H54 (cell line): ENCODE data around the gene FAM153A.
"Not testable (repeated sequence)": the region's sequence is repeated elsewhere in the genome, so short reads cannot be mapped to it uniquely, and the experiment has no call there.

Source experiments
- DNase-seq: peaks from one replicate; pipeline ENCODE4 v3.0.0; 2011; ENCODE audit warnings: low spot score, mixed read lengths; ENCODE audit not compliant: insufficient read length
- FAIRE-seq: peaks from 3 replicates; lab custom pipeline; 2011; peaks lifted over from hg19 to GRCh38; lab: Jason Lieb, UNC

The FAM153A gene

DNA sequence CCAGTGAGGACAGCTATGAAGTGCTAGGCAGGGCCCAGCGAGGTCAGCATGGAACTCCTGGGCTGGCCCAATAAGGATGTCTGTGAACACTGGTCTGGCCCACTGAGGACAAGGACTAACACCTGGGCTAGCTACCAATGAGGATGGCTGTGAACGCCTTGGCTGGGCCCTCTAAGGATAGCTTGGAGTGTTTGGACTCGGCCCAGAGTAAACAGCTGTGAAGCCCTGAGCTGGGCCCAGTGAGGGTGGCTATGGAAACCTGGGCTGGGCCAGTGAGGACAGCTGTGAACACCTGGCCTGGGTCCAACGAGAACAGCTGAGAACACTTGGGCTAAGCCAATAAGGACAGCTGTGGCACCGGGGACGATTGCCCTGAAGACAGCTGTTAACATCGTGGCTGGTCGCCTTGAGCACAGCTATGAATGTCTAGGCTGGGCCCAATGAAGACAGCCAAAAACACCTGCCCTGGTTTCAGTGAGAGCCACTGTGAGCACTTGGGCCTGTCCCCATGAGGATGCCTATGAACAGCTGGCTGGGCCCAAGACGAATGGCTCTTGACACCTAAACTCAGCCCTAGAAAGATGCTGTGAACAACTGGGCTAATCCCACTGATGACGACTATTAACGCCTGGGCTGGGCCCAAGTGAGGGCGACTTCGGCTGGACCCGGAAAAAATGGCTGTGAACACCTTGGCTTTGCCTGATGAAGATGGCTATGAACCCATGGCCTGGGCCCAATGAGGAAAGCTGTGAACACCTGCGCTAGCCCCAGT is 18.8 kb downstream of the FAM153A start:
- not testable (repeated sequence) for FAIRE-seq, DNase-seq

DNA sequence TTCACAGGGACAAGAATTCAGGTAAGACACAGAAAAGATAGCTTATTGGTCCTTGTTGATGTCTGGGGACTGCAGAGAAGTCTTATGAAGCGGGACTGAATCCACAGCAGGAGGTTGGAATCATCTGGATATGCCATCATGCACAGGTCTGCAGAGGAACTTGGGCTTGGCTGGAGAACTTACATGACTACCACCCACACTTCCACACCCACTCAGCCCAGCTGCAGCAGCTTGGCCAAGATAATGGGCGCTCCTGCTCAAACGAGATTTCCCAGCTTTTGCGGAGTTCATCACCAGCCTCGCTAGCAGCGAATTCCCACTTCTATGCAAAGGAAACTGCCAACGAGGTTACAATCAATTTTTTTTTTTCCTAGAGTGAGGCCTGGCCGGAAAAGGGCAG is 21.7 kb downstream of the FAM153A start:
- FAIRE-seq, DNase-seq: not testable (repeated sequence)

DNA sequence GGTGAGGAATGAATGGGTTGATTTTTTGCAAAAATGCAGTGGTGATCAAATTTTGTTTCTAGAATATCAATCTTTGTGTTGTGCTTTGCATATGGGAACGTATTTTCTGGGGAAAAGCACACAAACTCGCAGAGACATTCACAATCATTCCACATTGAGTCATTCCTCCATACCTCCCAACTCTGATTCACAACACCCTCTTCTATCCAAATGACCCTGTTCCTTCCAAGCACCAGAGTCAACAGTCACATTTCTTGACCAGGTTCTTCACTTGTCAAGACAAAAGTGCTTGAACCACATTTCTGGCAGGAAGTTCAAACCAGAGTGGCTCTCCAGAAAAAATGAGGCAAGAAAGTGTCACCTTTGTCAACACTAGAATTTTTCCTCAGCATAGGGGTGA is 35.3 kb downstream of the FAM153A start:
- FAIRE-seq, DNase-seq: not testable (repeated sequence)

DNA sequence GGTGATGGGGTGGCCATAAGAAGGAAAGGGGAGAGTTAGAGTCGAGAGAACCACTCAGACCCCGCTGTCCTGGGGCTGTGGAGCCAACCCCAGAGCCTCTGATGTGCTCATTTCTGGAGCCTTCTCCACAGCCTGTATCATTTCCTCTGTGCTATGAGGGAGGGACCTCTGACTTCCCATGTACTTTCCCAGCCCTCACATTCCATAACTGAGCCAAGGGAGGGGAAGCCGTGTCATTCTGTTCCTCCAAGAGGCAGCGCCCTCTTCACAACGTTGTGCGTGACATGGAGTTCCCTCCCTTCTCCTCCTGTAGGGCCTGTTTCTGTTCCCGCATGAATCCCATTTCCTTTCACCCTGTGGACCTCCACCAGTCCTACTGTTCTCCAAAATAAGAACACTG is 57.8 kb downstream of the FAM153A start:
- not testable (repeated sequence) for FAIRE-seq, DNase-seq

DNA sequence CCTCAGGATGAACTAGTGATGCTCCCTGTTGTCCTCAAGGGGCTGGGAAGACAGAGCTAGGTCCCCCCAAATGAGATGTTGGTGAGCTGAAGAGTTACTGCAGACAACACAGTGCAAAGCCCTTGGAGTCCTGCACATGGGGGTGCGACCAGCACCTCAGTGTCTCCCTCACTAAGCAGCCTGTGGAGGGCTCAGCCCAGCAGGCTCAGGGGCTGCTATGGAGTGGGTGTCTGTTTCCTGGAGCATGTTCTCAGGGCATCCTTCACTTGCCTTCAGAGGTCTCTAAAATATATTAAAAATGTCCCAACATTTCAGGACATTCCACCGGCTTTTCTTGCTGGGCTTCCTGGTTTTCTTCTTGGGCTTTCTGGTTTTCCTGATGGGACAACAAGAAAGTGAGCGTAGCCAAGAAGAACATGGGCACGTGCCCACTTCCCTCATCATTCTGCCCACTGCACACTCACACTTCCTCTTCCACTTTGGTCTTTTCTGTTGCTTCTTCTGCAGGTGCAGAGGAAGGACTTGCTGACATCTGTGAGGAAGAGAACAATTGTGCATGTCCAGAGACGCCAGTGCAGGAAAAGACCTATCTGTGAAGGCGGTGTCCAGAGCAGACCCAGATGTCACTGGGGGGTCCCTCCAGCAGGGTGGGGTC is 58.7 kb downstream of the FAM153A start:
- not testable (repeated sequence) for DNase-seq, FAIRE-seq

DNA sequence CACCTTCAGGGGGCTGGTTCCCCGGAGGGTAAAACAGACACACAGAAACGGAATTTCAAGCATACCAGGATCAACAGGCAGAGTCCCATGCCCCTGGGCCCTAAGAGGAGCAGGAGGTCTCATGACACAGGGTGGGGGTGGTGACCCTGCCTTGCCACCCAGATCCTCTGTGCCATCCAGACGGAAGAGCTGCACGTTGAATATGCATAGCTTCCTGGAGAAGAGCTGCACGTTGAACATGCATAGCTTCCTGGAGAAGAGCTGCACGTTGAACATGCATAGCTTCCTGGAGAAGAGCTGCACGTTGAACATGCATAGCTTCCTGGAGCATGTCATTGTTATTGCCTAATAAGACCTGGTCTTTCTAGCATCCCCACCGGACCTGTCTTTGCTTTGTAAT is 59.9 kb downstream of the FAM153A start:
- DNase-seq, FAIRE-seq: not testable (repeated sequence)

DNA sequence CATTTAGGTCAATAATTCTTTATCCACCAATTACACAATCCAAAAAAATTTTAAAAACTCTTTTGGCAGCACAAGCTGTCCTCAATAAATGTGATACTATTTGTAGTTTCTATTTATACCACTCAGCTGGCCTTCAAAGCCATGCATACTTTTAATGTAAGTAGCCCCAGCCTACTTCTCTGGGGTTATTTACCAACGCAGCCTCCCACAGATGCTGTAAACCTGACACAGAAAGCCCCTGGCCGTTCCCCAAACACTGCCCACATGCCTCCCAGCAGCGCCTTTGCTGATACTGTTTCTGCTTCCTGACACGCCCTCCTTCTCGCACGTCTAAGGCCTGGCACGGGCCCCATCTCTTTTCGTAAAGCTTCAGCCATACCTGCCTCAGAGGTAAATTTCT is 62.7 kb downstream of the FAM153A start:
- not testable (repeated sequence) for DNase-seq, FAIRE-seq

DNA sequence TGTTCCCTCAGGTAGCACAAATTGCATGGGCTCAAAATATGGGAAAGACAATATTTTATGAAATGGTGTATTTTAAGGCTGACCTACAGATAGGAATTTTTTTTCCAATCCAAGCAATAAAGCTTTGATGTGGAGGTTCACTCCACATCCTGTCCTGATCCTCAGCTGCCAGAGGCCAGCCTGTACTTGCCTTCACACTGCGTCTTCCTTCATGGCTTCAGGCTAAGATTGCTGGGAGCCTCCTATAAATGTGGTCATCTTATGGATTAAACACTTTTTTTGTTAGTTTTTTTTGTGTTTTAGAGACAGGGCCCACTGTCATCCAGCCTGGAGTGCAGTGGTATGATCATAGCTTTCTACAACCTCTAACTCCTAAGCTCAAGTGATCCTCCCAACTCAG is 67.3 kb downstream of the FAM153A start:
- not testable (repeated sequence) for DNase-seq

DNA sequence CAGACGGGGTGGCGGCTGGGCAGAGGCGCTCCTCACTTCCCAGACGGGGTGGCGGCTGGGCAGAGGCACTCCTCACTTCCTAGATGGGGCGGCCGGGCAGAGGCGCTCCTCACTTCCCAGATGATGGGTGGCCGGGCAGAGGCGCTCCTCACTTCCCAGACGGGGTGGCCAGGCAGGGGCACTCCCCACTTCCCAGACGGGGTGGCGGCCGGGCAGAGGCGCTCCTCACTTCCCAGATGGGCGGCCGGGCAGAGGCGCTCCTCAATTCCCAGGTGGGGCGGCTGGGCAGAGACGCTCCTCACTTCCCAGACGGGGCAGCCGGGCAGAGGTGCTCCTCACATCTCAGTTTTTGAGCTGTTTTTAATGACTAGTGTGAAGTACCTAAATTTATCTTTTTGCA is 86.6 kb downstream of the FAM153A start:
- not testable (repeated sequence) for DNase-seq, FAIRE-seq

More for the DNA sequence above, 67.3 kb downstream of the FAM153A start:
- not testable (repeated sequence) for FAIRE-seq

DNA sequence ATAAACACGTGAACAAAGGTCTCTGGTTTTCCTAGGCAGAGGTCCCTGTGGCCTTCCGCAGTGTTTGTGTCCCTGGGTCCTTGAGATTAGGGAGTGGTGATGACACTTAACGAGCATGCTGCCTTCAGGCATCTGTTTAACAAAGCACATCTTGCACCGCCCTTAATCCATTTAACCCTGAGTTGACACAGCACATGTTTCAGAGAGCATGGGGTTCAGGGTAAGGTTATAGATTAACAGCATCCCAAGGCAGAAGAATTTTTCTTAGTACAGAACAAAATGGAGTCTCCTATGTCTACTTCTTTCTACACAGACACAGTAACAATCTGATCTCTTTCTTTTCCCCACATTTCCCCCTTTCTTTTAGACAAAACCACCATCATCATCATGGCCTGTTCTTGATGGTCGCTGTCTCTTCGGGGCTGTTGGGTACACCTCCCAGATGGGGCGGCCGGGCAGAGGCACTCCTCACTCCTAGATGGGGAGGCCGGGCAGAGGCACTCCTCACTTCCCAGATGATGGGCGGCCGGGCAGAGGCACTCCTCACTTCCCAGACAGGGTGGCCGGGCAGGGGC is 87.3 kb downstream of the FAM153A start:
- DNase-seq, FAIRE-seq: not testable (repeated sequence)

DNA sequence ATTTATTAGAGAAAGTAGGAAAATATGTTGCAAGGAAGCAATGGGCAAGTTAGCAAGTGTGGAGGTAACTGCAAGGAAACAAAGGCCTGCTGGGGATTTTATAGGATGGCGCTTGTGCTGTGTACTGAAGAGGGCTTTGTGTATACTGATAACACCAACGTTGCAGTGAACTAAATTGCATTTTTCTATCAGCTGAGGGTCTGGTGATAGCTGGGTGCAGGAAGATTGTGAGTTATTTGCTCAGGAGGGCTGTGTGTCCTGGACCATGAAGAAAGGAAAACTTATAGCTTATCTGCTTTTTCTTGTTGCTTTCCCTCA is 88.2 kb downstream of the FAM153A start:
- not testable (repeated sequence) for FAIRE-seq

DNA sequence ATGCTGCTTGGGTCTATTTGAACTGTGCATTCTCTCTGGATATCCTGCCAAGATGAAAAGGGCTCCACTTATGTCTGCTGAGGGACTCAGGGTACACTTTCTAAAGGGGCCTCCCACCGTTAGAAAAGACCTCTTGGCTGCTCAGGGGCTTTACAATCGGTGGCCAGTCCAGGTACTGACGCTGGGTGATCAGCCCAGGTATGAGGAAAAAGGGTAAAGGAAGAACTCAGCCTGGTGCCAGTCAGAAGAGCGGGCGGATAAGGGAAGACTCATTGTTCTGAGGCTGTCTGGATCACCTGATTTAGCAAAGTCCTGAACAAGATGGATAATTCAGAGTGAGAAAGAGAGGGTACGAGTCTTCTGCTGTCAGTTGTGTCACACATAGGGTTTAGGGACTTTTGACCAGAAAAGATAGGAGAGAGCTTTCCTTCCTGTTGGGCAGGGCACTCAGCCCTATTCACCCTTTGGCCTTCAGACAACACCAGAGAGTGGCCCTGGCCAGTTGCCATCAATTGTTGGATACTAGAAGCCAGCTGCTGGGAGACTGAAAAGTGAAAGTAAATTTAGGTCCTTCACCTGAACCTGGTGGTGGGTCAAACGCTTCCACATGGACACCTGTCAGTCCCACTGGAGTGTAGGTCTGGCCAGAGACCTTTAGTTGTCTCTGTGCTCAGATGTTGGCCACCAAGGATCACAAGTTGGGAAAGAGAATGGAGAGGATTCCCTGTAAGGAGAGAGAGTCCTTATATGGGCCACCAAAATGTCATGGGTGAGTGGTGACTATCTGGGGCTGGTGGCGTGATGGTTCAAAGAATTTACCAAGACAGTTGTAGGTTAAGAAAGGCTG is 88.8 kb downstream of the FAM153A start:
- DNase-seq, FAIRE-seq: not testable (repeated sequence)

More for the DNA sequence above, 88.2 kb downstream of the FAM153A start:
- DNase-seq = not testable (repeated sequence)

DNA sequence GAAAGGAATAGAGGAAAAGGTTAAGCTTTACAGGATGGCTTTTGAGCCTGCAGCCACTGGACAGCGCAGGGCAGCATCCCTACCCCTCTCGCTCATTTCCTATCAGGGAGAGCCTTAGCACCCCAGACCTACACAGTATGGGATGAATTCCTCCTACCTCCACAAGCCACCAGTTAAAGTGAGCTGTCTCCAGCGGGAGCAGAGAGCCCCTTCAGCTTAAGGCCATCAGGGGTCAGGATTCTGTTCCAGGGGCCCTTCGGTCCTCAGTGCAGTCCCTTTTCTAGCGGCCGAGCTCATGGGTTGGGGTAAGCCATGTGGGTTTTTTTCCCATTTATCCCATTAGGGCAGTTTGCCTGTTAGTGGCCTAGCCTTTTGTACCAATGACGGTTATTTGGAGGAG is 89.7 kb downstream of the FAM153A start:
- not testable (repeated sequence) for FAIRE-seq, DNase-seq

DNA sequence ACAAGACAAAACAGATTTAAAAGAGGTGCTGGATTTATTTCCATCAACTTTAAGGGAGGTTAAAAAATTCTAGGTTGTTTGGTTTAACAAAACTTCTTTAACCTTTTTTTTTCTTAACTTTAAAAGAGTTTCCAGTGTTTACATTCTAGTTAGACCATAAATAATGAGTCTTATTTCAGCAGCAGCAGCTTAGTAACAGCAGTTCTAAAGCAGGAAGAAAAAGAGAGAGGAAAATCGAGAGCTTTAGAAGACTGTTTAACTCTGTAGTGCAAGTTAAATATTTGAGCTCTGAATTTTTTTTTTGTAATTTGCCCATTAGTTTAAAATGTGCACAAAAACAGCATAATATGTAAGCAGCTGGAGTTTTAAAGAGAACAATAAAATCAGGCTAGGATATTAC is 90.2 kb downstream of the FAM153A start:
- DNase-seq, FAIRE-seq: not testable (repeated sequence)

DNA sequence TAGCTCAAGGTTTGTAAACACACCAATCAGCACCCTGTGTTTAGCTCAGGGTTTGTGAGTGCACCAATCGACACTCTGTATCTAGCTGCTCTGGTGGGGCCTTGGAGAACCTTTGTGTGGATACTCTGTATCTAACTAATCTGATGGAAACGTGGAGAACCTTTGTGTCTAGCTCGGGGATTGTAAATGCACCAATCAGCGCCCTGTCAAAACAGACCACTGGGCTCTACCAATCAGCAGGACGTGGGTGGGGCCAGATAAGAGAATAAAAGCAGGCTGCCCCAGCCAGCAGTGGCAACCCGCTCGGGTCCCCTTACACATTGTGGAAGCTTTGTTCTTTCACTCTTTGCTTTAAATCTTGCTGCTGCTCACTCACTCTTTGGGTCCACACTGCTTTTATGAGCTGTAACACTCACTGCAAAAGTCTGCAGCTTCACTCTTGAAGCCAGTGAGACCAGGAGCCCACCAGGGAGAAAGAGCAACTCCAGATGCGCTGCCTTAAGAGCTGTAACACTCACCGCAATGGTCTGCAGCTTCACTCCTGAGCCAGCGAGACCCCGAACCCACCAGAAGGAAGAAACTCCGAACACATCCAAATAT is 93.6 kb downstream of the FAM153A start:
- not testable (repeated sequence) for FAIRE-seq, DNase-seq

DNA sequence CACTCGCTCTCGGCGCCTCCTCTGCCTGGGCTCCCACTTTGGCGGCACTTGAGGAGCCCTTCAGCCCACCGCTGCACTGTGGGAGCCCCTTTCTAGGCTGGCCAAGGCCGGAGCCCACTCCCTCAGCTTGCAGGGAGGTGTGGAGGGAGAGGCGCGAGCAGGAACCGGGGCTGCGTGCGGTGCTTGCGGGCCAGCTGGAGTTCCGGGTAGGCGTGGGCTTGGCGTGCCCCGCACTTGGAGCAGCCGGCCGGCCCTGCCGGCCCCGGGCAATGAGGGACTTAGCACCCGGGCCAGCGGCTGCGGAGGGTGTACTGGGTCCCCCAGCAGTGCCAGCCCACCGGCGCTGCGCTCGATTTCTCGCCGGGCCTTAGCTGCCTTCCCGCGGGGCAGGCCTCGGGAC is 94.6 kb downstream of the FAM153A start:
- DNase-seq, FAIRE-seq: not testable (repeated sequence)

DNA sequence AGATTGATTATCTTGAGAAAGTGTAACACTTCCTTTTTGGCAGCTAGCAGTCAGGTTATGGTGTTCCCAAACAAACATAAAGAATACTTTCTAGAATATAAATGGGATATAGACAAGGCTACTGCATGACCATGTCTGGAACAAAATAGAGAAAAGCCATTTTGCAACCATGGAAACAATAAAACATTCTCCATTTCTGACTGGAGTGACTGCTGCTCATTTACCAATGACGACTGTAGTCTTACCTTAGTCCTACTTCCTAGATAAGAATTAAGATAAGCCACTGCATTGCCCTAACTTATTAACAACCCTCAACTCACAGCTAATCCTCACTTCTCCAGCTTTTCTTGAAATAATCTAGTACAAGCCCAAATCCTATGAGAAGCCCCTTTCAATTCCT is 100.8 kb downstream of the FAM153A start:
- not testable (repeated sequence) for FAIRE-seq, DNase-seq
